HPDE6-E6E7 (cell line): ENCODE data around the gene TRPV5.

ENCODE experiments used
- DNase-seq: peaks from one replicate; pipeline ENCODE4 v3.0.0; 2011; ENCODE audit warnings: missing footprints; ENCODE audit errors: extremely low spot score

Gene TRPV5

GRCh38 chr7:142870566-142871259 is 62.8 kb downstream of the TRPV5 start:
- no peak for DNase-seq

- no peak for DNase-seq
Observed at GRCh38 chr7:142870147-142870559, 63.4 kb downstream of the TRPV5 start.

- no peak for DNase-seq
Observed at GRCh38 chr7:142869434-142869833, 64.1 kb downstream of the TRPV5 start.

GRCh38 chr7:142868986-142869415 is 64.5 kb downstream of the TRPV5 start:
- no peak for DNase-seq

GRCh38 chr7:142868188-142868985 is 65.2 kb downstream of the TRPV5 start:
- no peak for DNase-seq

GRCh38 chr7:142867398-142868187 is 66.0 kb downstream of the TRPV5 start:
- no peak for DNase-seq

GRCh38 chr7:142867097-142867378 is 66.5 kb downstream of the TRPV5 start:
- no peak for DNase-seq

- peak; percentile 27 for DNase-seq
Observed at GRCh38 chr7:142866361-142867096, 67.0 kb downstream of the TRPV5 start.

- no peak for DNase-seq
Observed at GRCh38 chr7:142865766-142866165, 67.8 kb downstream of the TRPV5 start.

- no peak for DNase-seq
Observed at GRCh38 chr7:142864980-142865747, 68.4 kb downstream of the TRPV5 start.

GRCh38 chr7:142863891-142864685 is 69.5 kb downstream of the TRPV5 start:
- DNase-seq = no peak

GRCh38 chr7:142862786-142863400 is 70.7 kb downstream of the TRPV5 start:
- DNase-seq = no peak

- no peak for DNase-seq
Observed at GRCh38 chr7:142862351-142862750, 71.2 kb downstream of the TRPV5 start.

- no peak for DNase-seq
Observed at GRCh38 chr7:142860968-142861367, 72.6 kb downstream of the TRPV5 start.

GRCh38 chr7:142859829-142860228 is 73.7 kb downstream of the TRPV5 start:
- DNase-seq = no peak

- no peak for DNase-seq
Observed at GRCh38 chr7:142859411-142859810, 74.1 kb downstream of the TRPV5 start.
